ENCODE data around the gene ZNF511. TPM values are rescaled to one million over a fixed set of nuclear protein-coding genes. Genes with fewer than 3 reads are reported as not detected.

ZNF511 gene
- total and polyA plus RNA-seq, 2 experiments from 2014 or later: 12.6 to 59.5 TPM

DNA sequence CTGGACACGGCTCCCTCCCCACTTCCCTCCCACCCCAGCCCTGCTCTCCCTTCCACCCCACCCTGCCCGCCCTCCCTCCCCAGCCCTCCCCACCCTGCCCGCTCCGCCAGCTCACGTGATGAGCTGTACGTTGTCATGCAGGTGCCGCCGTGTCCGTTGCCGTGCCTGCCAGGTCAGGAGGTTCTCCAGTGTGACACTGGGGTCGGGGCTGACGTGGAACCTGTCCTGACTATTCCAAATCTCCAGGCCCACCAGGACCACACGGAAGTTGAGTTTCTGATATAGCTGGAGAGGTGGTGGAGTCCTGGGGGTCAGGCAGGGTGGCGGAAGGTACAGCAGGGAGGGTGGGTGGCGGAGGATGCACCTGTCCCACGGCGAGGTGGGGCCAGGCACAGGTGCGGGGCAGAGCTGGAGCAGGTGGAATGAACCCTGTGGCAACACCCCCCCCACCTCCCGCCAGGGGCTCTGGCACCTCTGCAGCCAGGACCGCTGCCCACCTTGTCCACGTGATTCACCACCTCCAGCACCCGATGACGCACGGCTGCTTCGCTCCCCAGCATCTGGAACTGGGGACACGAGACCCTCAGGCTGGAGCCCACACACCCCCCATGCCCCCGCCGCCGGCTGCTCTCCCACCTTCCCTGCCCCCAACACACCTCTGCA, 36.3 kb upstream of the ZNF511 start:
- in situ Hi-C loops (cut with MboI): no loop called here
- Histone ChIP-seq H3K4me2 (ENCODE audit: unreplicated experiment) (no peak overlapping the region), H3F3A (ENCODE audit: insufficient read depth) (no peaks in the 10 kb centered on the region), H3K9me2 (ENCODE audit: insufficient read depth) (no peaks in the 10 kb centered on the region), H3K9ac (no peak overlapping the region), H2AFZ (no peak overlapping the region), H3K27me3 (replicated peaks; ENCODE audit: insufficient read depth) (no peaks in the 10 kb centered on the region), H3K4me3 (no peak overlapping the region), H3K36me3 (ENCODE audit: low read depth) (no peaks in the 10 kb centered on the region), H3K79me2 (ENCODE audit: insufficient read depth) (no peaks in the 10 kb centered on the region), H3K27ac (no peak overlapping the region), H3K4me1 (ENCODE audit: insufficient read depth) (no peaks in the 10 kb centered on the region), H4K20me1 (ENCODE audit: insufficient read depth) (no peaks in the 10 kb centered on the region), H3K9me3 (ENCODE audit: low read depth) (no peaks in the 10 kb centered on the region)
- no peak for TF ChIP-seq EZH2phosphoT487 (IDR thresholded peaks at IDR 0.05; ENCODE audit: insufficient read depth, low read depth)
- no peak for TF ChIP-seq EZH2 (IDR thresholded peaks at IDR 0.05; ENCODE audit: insufficient read depth, poor library complexity, severe bottlenecking)
- WGBS, 2 experiments (ENCODE audit: low coverage in 1 of 2, low lambda C conversion rate in 2 of 2, missing lambda C conversion rate in 2 of 2): 78% methylated on average over 22 to 29 of the region's 29 CpGs
- DNase-seq: no peak

GRCh38 chr10:133272964-133273420, 35.7 kb upstream of the ZNF511 start:
- Histone ChIP-seq H3K4me2 (ENCODE audit: unreplicated experiment) (no peak overlapping the region), H3K27me3 (replicated peaks; ENCODE audit: insufficient read depth) (no peaks in the 10 kb centered on the region), H3K9me3 (ENCODE audit: low read depth) (no peaks in the 10 kb centered on the region), H4K20me1 (ENCODE audit: insufficient read depth) (no peaks in the 10 kb centered on the region), H3K4me1 (ENCODE audit: insufficient read depth) (no peaks in the 10 kb centered on the region), H3K36me3 (ENCODE audit: low read depth) (no peaks in the 10 kb centered on the region), H3K27ac (no peak overlapping the region), H3K4me3 (no peak overlapping the region), H3K9me2 (ENCODE audit: insufficient read depth) (no peaks in the 10 kb centered on the region), H3K79me2 (ENCODE audit: insufficient read depth) (no peaks in the 10 kb centered on the region), H3F3A (ENCODE audit: insufficient read depth) (no peaks in the 10 kb centered on the region), H3K9ac (no peak overlapping the region), H2AFZ (no peak overlapping the region)
- DNase-seq: no peak
- TF ChIP-seq EZH2phosphoT487 (IDR thresholded peaks at IDR 0.05; ENCODE audit: insufficient read depth, low read depth) (no peak), EZH2 (IDR thresholded peaks at IDR 0.05; ENCODE audit: insufficient read depth, poor library complexity, severe bottlenecking) (no peak)
- in situ Hi-C loops (cut with MboI): no loop called here
- 90 to 91% methylated on average over 20 to 23 of the region's 25 CpGs for WGBS, 2 experiments (ENCODE audit: low coverage in 1 of 2, low lambda C conversion rate in 2 of 2, missing lambda C conversion rate in 2 of 2)

GRCh38 chr10:133273534-133274143, 35.1 kb upstream of the ZNF511 start:
- TF ChIP-seq EZH2 (IDR thresholded peaks at IDR 0.05; ENCODE audit: insufficient read depth, poor library complexity, severe bottlenecking) (no peak), EZH2phosphoT487 (IDR thresholded peaks at IDR 0.05; ENCODE audit: insufficient read depth, low read depth) (no peak)
- H3K36me3 ChIP-seq (ENCODE audit: low read depth): no peaks in the 10 kb centered on the region
- H3K9me3 ChIP-seq (ENCODE audit: low read depth): no peaks in the 10 kb centered on the region
- no peak overlapping the region for H3K27ac ChIP-seq
- WGBS, 2 experiments (ENCODE audit: low coverage in 1 of 2, low lambda C conversion rate in 2 of 2, missing lambda C conversion rate in 2 of 2): 94 to 98% methylated on average over 24 to 28 of the region's 28 CpGs
- H3K79me2 ChIP-seq (ENCODE audit: insufficient read depth): no peaks in the 10 kb centered on the region
- in situ Hi-C loops (cut with MboI): no loop called here
- no peak overlapping the region for H3K4me2 ChIP-seq (ENCODE audit: unreplicated experiment)
- H2AFZ ChIP-seq: no peak overlapping the region
- no peaks in the 10 kb centered on the region for H3K27me3 ChIP-seq (replicated peaks; ENCODE audit: insufficient read depth)
- H3F3A ChIP-seq (ENCODE audit: insufficient read depth): no peaks in the 10 kb centered on the region
- no peaks in the 10 kb centered on the region for H3K9me2 ChIP-seq (ENCODE audit: insufficient read depth)
- no peak for DNase-seq
- no peaks in the 10 kb centered on the region for H4K20me1 ChIP-seq (ENCODE audit: insufficient read depth)
- no peaks in the 10 kb centered on the region for H3K4me1 ChIP-seq (ENCODE audit: insufficient read depth)
- H3K4me3 ChIP-seq: no peak overlapping the region
- H3K9ac ChIP-seq: no peak overlapping the region

DNA sequence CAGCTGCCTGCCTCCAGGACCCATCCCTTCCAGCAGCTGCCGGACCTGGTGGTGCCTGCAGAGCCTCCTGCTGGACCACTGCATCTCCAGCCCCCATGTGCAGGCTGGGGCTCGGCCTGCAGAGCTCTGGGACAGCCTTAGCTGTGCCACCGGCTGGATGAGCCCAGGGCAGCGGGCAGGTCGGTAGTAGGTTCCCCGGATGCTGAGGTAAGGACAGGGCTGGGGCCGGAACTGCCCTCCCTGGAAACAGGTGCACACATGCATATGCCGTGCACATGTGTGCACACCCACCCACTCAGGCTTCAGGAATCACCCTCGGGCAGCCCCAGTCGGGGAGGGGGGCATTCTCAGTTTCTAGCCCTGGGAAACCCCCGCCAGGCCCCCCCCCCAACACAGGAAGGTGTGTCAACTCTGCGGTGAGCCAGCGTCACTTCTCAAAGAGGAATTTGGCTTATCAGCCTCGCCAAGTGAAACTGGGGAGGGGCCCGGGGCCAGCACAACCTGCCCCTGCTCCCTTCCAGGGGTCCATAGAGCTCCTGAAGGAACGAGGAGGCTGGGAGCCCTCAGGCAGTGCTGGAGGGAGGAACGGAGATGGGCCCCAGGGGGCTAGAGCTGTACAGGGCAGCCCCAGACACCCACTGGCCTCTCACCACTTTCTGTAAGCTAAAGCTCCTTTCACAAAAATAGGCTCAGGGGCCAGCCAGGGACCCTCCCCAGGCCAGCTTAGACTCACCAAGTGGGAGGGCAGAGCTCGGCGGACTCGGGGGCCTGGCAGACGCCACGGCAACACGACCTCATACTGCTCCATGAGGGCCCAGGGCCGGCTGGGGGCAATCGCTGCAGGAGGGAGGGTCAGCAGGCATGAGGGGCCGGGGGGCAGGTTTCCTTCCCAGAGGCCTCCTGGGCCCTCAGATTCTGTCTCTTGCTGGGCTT, 33.7 kb upstream of the ZNF511 start:
- no peaks in the 10 kb centered on the region for H4K20me1 ChIP-seq (ENCODE audit: insufficient read depth)
- H3K4me1 ChIP-seq (ENCODE audit: insufficient read depth): no peaks in the 10 kb centered on the region
- H3K9ac ChIP-seq: no peak overlapping the region
- DNase-seq: peak; percentile 23
- H3F3A ChIP-seq (ENCODE audit: insufficient read depth): no peaks in the 10 kb centered on the region
- H3K4me3 ChIP-seq: no peak overlapping the region
- no peak overlapping the region for H2AFZ ChIP-seq
- TF ChIP-seq EZH2 (IDR thresholded peaks at IDR 0.05; ENCODE audit: insufficient read depth, poor library complexity, severe bottlenecking): no peak
- TF ChIP-seq EZH2phosphoT487 (IDR thresholded peaks at IDR 0.05; ENCODE audit: insufficient read depth, low read depth): no peak
- H3K27ac ChIP-seq: no peak overlapping the region
- H3K4me2 ChIP-seq (ENCODE audit: unreplicated experiment): no peak overlapping the region
- H3K79me2 ChIP-seq (ENCODE audit: insufficient read depth): no peaks in the 10 kb centered on the region
- H3K27me3 ChIP-seq (replicated peaks; ENCODE audit: insufficient read depth): no peaks in the 10 kb centered on the region
- H3K9me3 ChIP-seq (ENCODE audit: low read depth): no peaks in the 10 kb centered on the region
- in situ Hi-C loops (cut with MboI): no loop called here
- H3K36me3 ChIP-seq (ENCODE audit: low read depth): no peaks in the 10 kb centered on the region
- no peaks in the 10 kb centered on the region for H3K9me2 ChIP-seq (ENCODE audit: insufficient read depth)
- WGBS, 2 experiments (ENCODE audit: low coverage in 1 of 2, low lambda C conversion rate in 2 of 2, missing lambda C conversion rate in 2 of 2): 27% methylated on average over 23 to 25 of the region's 26 CpGs

All from GM23248 (cell line).